Upper lobe of right lung (tissue), 1 donor: ENCODE measurements around the gene OR4D10. TPM values are rescaled to one million over a fixed set of nuclear protein-coding genes. Genes with fewer than 3 reads are reported as not detected.
"Not testable (repeated sequence)": the region's sequence is repeated elsewhere in the genome, so short reads cannot be mapped to it uniquely, and the experiment has no call there.

Experiments
- ATAC-seq: fragments of 200-7000 bp; cut with Tn5 transposase; one replicate; pipeline ENCODE4 v1.9.1; 2020; ENCODE audit warnings: mild to moderate bottlenecking, moderate library complexity
- DNase-seq: peaks from one replicate; pipeline ENCODE4 v3.0.0-alpha.2; 2020
- H3K27ac ChIP-seq: fragments of 200-600 bp; one replicate; pipeline ENCODE4 v1.8.0; 2022
- H3K27me3 ChIP-seq: fragments of 200-600 bp; one replicate; pipeline ENCODE4 v1.8.0; 2022; ENCODE audit warnings: mild to moderate bottlenecking
- H3K36me3 ChIP-seq: fragments of 200-600 bp; one replicate; pipeline ENCODE4 v1.8.0; 2022
- H3K4me1 ChIP-seq: fragments of 200-600 bp; one replicate; pipeline ENCODE4 v1.8.0; 2022
- H3K4me3 ChIP-seq: fragments of 200-600 bp; one replicate; pipeline ENCODE4 v1.8.0; 2022; ENCODE audit warnings: mild to moderate bottlenecking
- H3K9me3 ChIP-seq: fragments of 200-600 bp; one replicate; pipeline ENCODE4 v1.8.0; 2022
- CTCF ChIP-seq: fragments of 200-600 bp; IDR thresholded peaks from one replicate; pipeline ENCODE4 v1.8.0; 2022; ENCODE audit warnings: antibody characterized with exemption
- intact Hi-C: fragments of 100-400 bp; cut with DNase I; formaldehyde crosslinking; loops from one replicate; pipeline ENCODE4 v1.11.0; 2022
- total RNA-seq: library from RNA; stranded (reverse); fragmentation: NEBNext Ultra II Directional; extraction: Animal tissue kit (Norgen Biotek cat#: 25700); gene quantifications from one replicate; pipeline ENCODE4 v1.2.1, GENCODE V29; 2021
- donor health status: DM: no; HTN: yes; CAD: no; lungs with severe emphysema.

OR4D10 gene
- total RNA-seq, 1 donor from 2014 or later: not detected

GRCh38 chr11:59429924-59430516 lies 43.1 kb upstream of the OR4D10 start:
- Histone ChIP-seq H3K9me3 (no peaks in the 10 kb centered on the region), H3K27me3 (no peaks in the 10 kb centered on the region), H3K36me3 (no peaks in the 10 kb centered on the region), H3K4me3 (no peak overlapping the region), H3K4me1 (no peaks in the 10 kb centered on the region), H3K27ac (no peak overlapping the region)
- intact Hi-C loops: no loop called here
- ATAC-seq (peak; percentile 81), DNase-seq (no peak)
- peak; percentile 76 for TF ChIP-seq CTCF

GRCh38 chr11:59436169-59436568 lies 36.9 kb upstream of the OR4D10 start, which contains the start of gene OR5A1:
TSS of gene OR5A1 (plus strand) at chr11:59436469. CDS start at chr11:59443169, 6,700 bp downstream.
- H3K27me3 ChIP-seq: no peaks in the 10 kb centered on the region
- DNase-seq (no peak), ATAC-seq (no peak)
- TF ChIP-seq CTCF: no peak
- H3K4me3 ChIP-seq: no peak within 1 kb of the TSS
- peaks cover 4% of the 10 kb centered on the region for H3K4me1 ChIP-seq
- H3K9me3 ChIP-seq: no peaks in the 10 kb centered on the region
- H3K36me3 ChIP-seq: no peaks in the 10 kb centered on the region
- intact Hi-C loops: no loop called here
- no peak within 1 kb of the TSS for H3K27ac ChIP-seq

- no peak for TF ChIP-seq CTCF
- Histone ChIP-seq H3K27ac (no peak overlapping the region), H3K4me3 (no peak overlapping the region), H3K36me3 (no peaks in the 10 kb centered on the region), H3K9me3 (no peaks in the 10 kb centered on the region), H3K27me3 (no peaks in the 10 kb centered on the region), H3K4me1 (peaks cover 4% of the 10 kb centered on the region)
- DNase-seq (no peak), ATAC-seq (no peak)
- intact Hi-C loops: no loop called here
Measured at GRCh38 chr11:59437770-59438169, 35.3 kb upstream of the OR4D10 start.

GRCh38 chr11:59445624-59446023 lies 27.5 kb upstream of the OR4D10 start:
- H3K27ac ChIP-seq, H3K27me3 ChIP-seq, H3K4me3 ChIP-seq, H3K9me3 ChIP-seq, H3K36me3 ChIP-seq, intact Hi-C loops, DNase-seq, H3K4me1 ChIP-seq, ATAC-seq: not testable (repeated sequence)

- H3K36me3 ChIP-seq: no peaks in the 10 kb centered on the region
- intact Hi-C loops: no loop called here
Measured at GRCh38 chr11:59448484-59448883, 24.6 kb upstream of the OR4D10 start.

GRCh38 chr11:59456661-59457060 lies 16.5 kb upstream of the OR4D10 start, which contains the start of gene OR4D6:
TSS of gene OR4D6 (plus strand) at chr11:59456961. CDS start at chr11:59456961, 0 bp downstream.
- no peaks in the 10 kb centered on the region for H3K36me3 ChIP-seq
- no peaks in the 10 kb centered on the region for H3K27me3 ChIP-seq
- H3K9me3 ChIP-seq: no peaks in the 10 kb centered on the region
- TF ChIP-seq CTCF: no peak
- intact Hi-C loops: no loop called here
- DNase-seq: no peak
- no peak for ATAC-seq
- H3K27ac ChIP-seq: no peak within 1 kb of the TSS
- no peak within 1 kb of the TSS for H3K4me3 ChIP-seq
- H3K4me1 ChIP-seq: no peaks in the 10 kb centered on the region

More at GRCh38 chr11:59448484-59448883, 24.6 kb upstream of the OR4D10 start:
- no peak for TF ChIP-seq CTCF
- H3K4me3 ChIP-seq: no peak overlapping the region
- DNase-seq (no peak), ATAC-seq (no peak)
- no peak overlapping the region for H3K27ac ChIP-seq
- H3K4me1 ChIP-seq: no peaks in the 10 kb centered on the region
- H3K9me3 ChIP-seq: no peaks in the 10 kb centered on the region
- no peaks in the 10 kb centered on the region for H3K27me3 ChIP-seq
